A549 (cell line): ENCODE results near the gene FMOD. TPM values are rescaled to one million over a fixed set of nuclear protein-coding genes. Genes with fewer than 3 reads are reported as not detected.

Experiments
- ATAC-seq, 2 experiments: fragments of 200-7000 bp in 1 of 2; fragments of >200 bp in 1 of 2; cut with Nextera tagmentation in 1 of 2; cut with Tn5 transposase in 1 of 2; 3 replicates each; pipeline versions ENCODE4 v1.8.0 to v1.9.1; 2018 to 2020; ENCODE audit warnings: mild to moderate bottlenecking in 1 of 2, moderate library complexity in 1 of 2
- CTCF ChIA-PET: fragments of 300-600 bp; sonication (Branson Sonifier 250); formaldehyde crosslinking; extraction: SDS; loops from one replicate; lab custom pipeline; 2021; ENCODE audit warnings: antibody characterized with exemption, inconsistent platforms; lab: Yijun Ruan, JAX
- POLR2A ChIA-PET: fragments of 350-600 bp; formaldehyde crosslinking; extraction: SDS; loops from one replicate; lab custom pipeline; 2021; ENCODE audit warnings: antibody characterized with exemption, inconsistent platforms; lab: Yijun Ruan, JAX
- DNase-seq, 2 experiments: peaks; one replicate each; pipeline versions ENCODE4 v3.0.0 to v3.0.0-alpha.2; 2011 to 2016; ENCODE audit warnings: low read depth in 1 of 2, low spot score in 1 of 2
- FAIRE-seq: peaks from 2 replicates; lab custom pipeline; 2011; peaks lifted over from hg19 to GRCh38; lab: Jason Lieb, UNC
- H3K27ac ChIP-seq, 2 experiments: fragments of >200 bp; sonication (Bioruptor Twin); formaldehyde crosslinking; 3 replicates each; pipeline ENCODE4 v1.5.1; 2016 to 2017
- H3K4me1 ChIP-seq: fragments of >200 bp; sonication (Bioruptor Twin); formaldehyde crosslinking; 3 replicates; pipeline ENCODE4 v1.6.1; 2016
- H3K4me2 ChIP-seq: fragments of >200 bp; sonication (Bioruptor Twin); formaldehyde crosslinking; 3 replicates; pipeline ENCODE4 v1.6.1; 2016
- H3K4me3 ChIP-seq: fragments of >200 bp; sonication (Bioruptor Twin); formaldehyde crosslinking; 3 replicates; pipeline ENCODE4 v1.5.1; 2016
- H3K9me3 ChIP-seq: fragments of >200 bp; sonication (Bioruptor Twin); formaldehyde crosslinking; 3 replicates; pipeline ENCODE4 v1.6.1; 2016
- ATOH8 ChIP-seq: fragments of 250-450 bp; sonication (Bioruptor Pico); IDR thresholded peaks from 2 replicates; pipeline ENCODE4 v1.5.0; 2020; ENCODE audit warnings: low read depth, mild to moderate bottlenecking, moderate library complexity
- CBX8 ChIP-seq: fragments of 200-600 bp; sonication (generic); IDR thresholded peaks from 2 replicates; pipeline ENCODE4 v1.6.1; 2016
- CTCF ChIP-seq: fragments of >200 bp; sonication (Bioruptor Twin); formaldehyde crosslinking; IDR thresholded peaks from 3 replicates; pipeline ENCODE4 v1.5.1; 2016
- GATA3 ChIP-seq: IDR thresholded peaks from 2 replicates; pipeline ENCODE4 v1.6.1; 2012; ENCODE audit warnings: borderline replicate concordance
- HDAC2 ChIP-seq: fragments of 200-600 bp; sonication (generic); IDR thresholded peaks from 2 replicates; pipeline ENCODE4 v1.6.1; 2016
- HES2 ChIP-seq: fragments of >200 bp; sonication (Bioruptor Twin); formaldehyde crosslinking; IDR thresholded peaks from 2 replicates; pipeline ENCODE4 v1.6.1; 2016
- HEYL ChIP-seq: fragments of 250-450 bp; sonication (Bioruptor Pico); IDR thresholded peaks from 2 replicates; pipeline ENCODE4 v1.8.0; 2021; ENCODE audit warnings: mild to moderate bottlenecking, moderate library complexity
- HMGXB4 ChIP-seq: fragments of 250-450 bp; sonication (Bioruptor Pico); IDR thresholded peaks from 2 replicates; pipeline ENCODE4 v1.5.0; 2021; ENCODE audit warnings: mild to moderate bottlenecking, moderate library complexity, borderline replicate concordance
- HOXB13 ChIP-seq: fragments of 250-450 bp; sonication (Bioruptor Pico); IDR thresholded peaks from 2 replicates; pipeline ENCODE4 v1.5.0; 2020; ENCODE audit warnings: low read depth, mild to moderate bottlenecking, moderate library complexity
- HOXB5 ChIP-seq: fragments of 250-450 bp; sonication (Bioruptor Pico); IDR thresholded peaks from 2 replicates; pipeline ENCODE4 v1.5.0; 2020; ENCODE audit warnings: mild to moderate bottlenecking, moderate library complexity
- JUN ChIP-seq, 2 experiments: fragments of >200 bp; sonication (Bioruptor Twin); formaldehyde crosslinking; IDR thresholded peaks; 2 replicates in 1 of 2; 3 replicates in 1 of 2; pipeline ENCODE4 v1.6.1; 2016 to 2017
- MAX ChIP-seq: IDR thresholded peaks from 2 replicates; pipeline ENCODE4 v1.6.1; 2012
- MYC ChIP-seq: IDR thresholded peaks from 2 replicates; pipeline ENCODE4 v1.6.1; 2012; ENCODE audit warnings: mild to moderate bottlenecking, inconsistent platforms, low read length, improper control_type of control experiment, borderline replicate concordance
- NFE2L2 ChIP-seq: fragments of 150-350 bp; conservative IDR thresholded peaks from 2 replicates; pipeline ENCODE4 v1.6.1; 2014; ENCODE audit warnings: low read length
- PBX3 ChIP-seq: IDR thresholded peaks from 2 replicates; pipeline ENCODE4 v1.6.1; 2012
- RAD21 ChIP-seq, 2 experiments: fragments of >200 bp in 1 of 2; sonication (Bioruptor Twin) in 1 of 2; formaldehyde crosslinking in 1 of 2; IDR thresholded peaks in 1 of 2; conservative IDR thresholded peaks in 1 of 2; 2 replicates in 1 of 2; 3 replicates in 1 of 2; pipeline ENCODE4 v1.6.1; 2012 to 2018; ENCODE audit warnings: inconsistent platforms in 1 of 2
- WGBS: methylation state at CpG from one replicate; pipeline ENCODE4 v1.1.6; 2017; ENCODE audit errors: missing lambda C conversion rate; 5-methylcytosine and 5-hydroxymethylcytosine counted together
- polyA plus RNA-seq, 4 experiments: library from polyadenylated mRNA; depleted of rRNA in 3 of 4; stranded (reverse); fragments of >200 nt; fragmentation: RNase III in 1 of 4; extraction: RNeasy Plus Mini Kit Qiagen cat#74134 plus additional on column Dnase treatment in 1 of 4; gene quantifications; 2 replicates in 3 of 4; 3 replicates in 1 of 4; pipeline ENCODE4 v1.2.3, GENCODE V29; 2011 to 2017

The FMOD gene
- polyA plus RNA-seq, 2 of the 4 experiments (the other 2 are of a cell fraction): 0.03 TPM; not detected in 1

GRCh38 chr1:203308923-203309331, 42.0 kb downstream of the FMOD start:
- DNase-seq (no peak), FAIRE-seq (no peak), ATAC-seq (no peak)
- TF ChIP-seq HOXB13: no peak
- 0 out of 5 replicates have a peak, but pooled peaks of 1 of the 2 experiments have one; percentile 13 for TF ChIP-seq JUN (IDR thresholded peaks at IDR 0.05)
- Histone ChIP-seq H3K9me3 (no peaks in the 10 kb centered on the region), H3K27ac (no peak overlapping the region), H3K4me2 (0 out of 3 replicates have a peak overlapping the region, but pooled peaks have one; percentile 7), H3K4me3 (no peak overlapping the region), H3K4me1 (peaks cover 24% of the 10 kb centered on the region)
- CTCF ChIA-PET: interaction anchor here (0.9 to 5.8 kb wide), 7 partner anchors 11 to 39 kb away, joined by 3 to 75 read pairs (median 6); no protein-coding TSS in a partner anchor
- WGBS: 86% methylated on average over 1 of the region's 1 CpG
- POLR2A ChIA-PET: interaction anchor here (1.0 kb wide), 1 partner anchor 10 kb away, joined by 3 read pairs; no protein-coding TSS in a partner anchor

- H3K4me1 ChIP-seq: peaks cover 24% of the 10 kb centered on the region
- H3K9me3 ChIP-seq: no peaks in the 10 kb centered on the region
- ATAC-seq (no peak), DNase-seq (no peak), FAIRE-seq (no peak)
- ChIA-PET CTCF (interaction anchor here (1.2 to 5.8 kb wide), 8 partner anchors 12 to 38 kb away, joined by 3 to 75 read pairs (median 9); no protein-coding TSS in a partner anchor), POLR2A (interaction anchor here (1.0 kb wide), 1 partner anchor 9 kb away, joined by 3 read pairs; no protein-coding TSS in a partner anchor)
- H3K4me2 ChIP-seq: peak overlapping the region; percentile 97; the same call in 1 of the 3 replicates
- 0 out of 6 replicates have a peak overlapping the region, but pooled peaks of 1 of the 2 experiments have one; percentile 3 for H3K27ac ChIP-seq
- 71% methylated on average over 5 of the region's 5 CpGs for WGBS
- no peak overlapping the region; the same call in 2 of the 3 replicates for H3K4me3 ChIP-seq
- TF ChIP-seq HMGXB4 (CRISPR knock-in tag): no peak
- 0 out of 5 replicates have a peak, but pooled peaks of 1 of the 2 experiments have one; percentile 12 for TF ChIP-seq JUN (IDR thresholded peaks at IDR 0.05)
- TF ChIP-seq CBX8: no peak
Observed at GRCh38 chr1:203308328-203308922, 42.5 kb downstream of the FMOD start.

- no peak for FAIRE-seq
- ChIA-PET CTCF (interaction anchor here (1.0 to 5.8 kb wide), 9 partner anchors 10 to 38 kb away, joined by 3 to 75 read pairs (median 8); no protein-coding TSS in a partner anchor), POLR2A (no interaction called here)
- no peaks in the 10 kb centered on the region for H3K9me3 ChIP-seq
- 69% methylated on average over 3 of the region's 3 CpGs for WGBS
- no peak for DNase-seq
- peaks cover 24% of the 10 kb centered on the region for H3K4me1 ChIP-seq
- TF ChIP-seq HEYL (CRISPR knock-in tag) (no peak), HDAC2 (no peak), ATOH8 (CRISPR knock-in tag) (no peak), MAX (no peak), RAD21 (conservative IDR thresholded peaks at IDR 0.05 in 1 of 2, IDR thresholded peaks at IDR 0.05 in 1 of 2) (no peak), NFE2L2 (no peak), GATA3 (no peak), CTCF (no peak), HOXB5 (CRISPR knock-in tag) (no peak), HES2 (no peak), MYC (no peak), PBX3 (no peak)
- peak overlapping the region in 1 of 2 experiments; percentile 36; a peak in 1 of 6 replicates for H3K27ac ChIP-seq
- H3K4me3 ChIP-seq: peak overlapping the region; percentile 0; the same call in 1 of the 3 replicates
- no peak for ATAC-seq
- H3K4me2 ChIP-seq: peak overlapping the region; percentile 97
Observed at GRCh38 chr1:203307641-203308126, 43.2 kb downstream of the FMOD start.
